ENCODE results near the gene GPR89A. TPM values are rescaled to one million over a fixed set of nuclear protein-coding genes. Genes with fewer than 3 reads are reported as not detected.
"Not testable (repeated sequence)": the region's sequence is repeated elsewhere in the genome, so short reads cannot be mapped to it uniquely, and the experiment has no call there.

Gene GPR89A
- 10 to 100 TPM in 4 of 5 donors, 1 to 10 TPM in 1; 5.8 to 60.6 (median 20.3) TPM for total RNA-seq
- 10 to 100 TPM in 1 of 3 donors, 1 to 10 TPM in 2; 7.2 to 11.9 (median 9.1) TPM for polyA plus RNA-seq
- long read RNA-seq, donor 1, partial matches to known transcripts: 0 of 2 reads
- long read RNA-seq, donor 1, other reads (novel, unspliced or antisense): 0 of 2 reads
- long read RNA-seq, donor 2, partial matches to known transcripts: 0 of 3 reads
- long read RNA-seq, donor 2, other reads (novel, unspliced or antisense): 0 of 3 reads
- long read RNA-seq, donor 3, partial matches to known transcripts: 0 of 3 reads
- long read RNA-seq, donor 3, other reads (novel, unspliced or antisense): 0 of 3 reads
- long read RNA-seq, donor 4, partial matches to known transcripts: 0 of 1 reads
- long read RNA-seq, donor 4, other reads (novel, unspliced or antisense): 0 of 1 reads
- long read RNA-seq, donor 5, partial matches to known transcripts: 0 of 2 reads
- long read RNA-seq, donor 5, other reads (novel, unspliced or antisense): 0 of 2 reads
- long read RNA-seq, donor 6: 0 reads
- long read RNA-seq, donor 7, partial matches to known transcripts: 5 of 10 reads
- long read RNA-seq, donor 7, other reads (novel, unspliced or antisense): 0 of 10 reads
- long read RNA-seq, donor 8, partial matches to known transcripts: 0 of 3 reads
- long read RNA-seq, donor 8, other reads (novel, unspliced or antisense): 0 of 3 reads
- long read RNA-seq, donor 9, transcript GPR89A-201 (14 exons, 2,120 nt): major isoform, 5 of 6 reads
- long read RNA-seq, donor 9, partial matches to known transcripts: 0 of 6 reads
- long read RNA-seq, donor 9, other reads (novel, unspliced or antisense): 0 of 6 reads
- long read RNA-seq, donor 10, partial matches to known transcripts: 0 of 2 reads
- long read RNA-seq, donor 10, other reads (novel, unspliced or antisense): 0 of 2 reads

DNA sequence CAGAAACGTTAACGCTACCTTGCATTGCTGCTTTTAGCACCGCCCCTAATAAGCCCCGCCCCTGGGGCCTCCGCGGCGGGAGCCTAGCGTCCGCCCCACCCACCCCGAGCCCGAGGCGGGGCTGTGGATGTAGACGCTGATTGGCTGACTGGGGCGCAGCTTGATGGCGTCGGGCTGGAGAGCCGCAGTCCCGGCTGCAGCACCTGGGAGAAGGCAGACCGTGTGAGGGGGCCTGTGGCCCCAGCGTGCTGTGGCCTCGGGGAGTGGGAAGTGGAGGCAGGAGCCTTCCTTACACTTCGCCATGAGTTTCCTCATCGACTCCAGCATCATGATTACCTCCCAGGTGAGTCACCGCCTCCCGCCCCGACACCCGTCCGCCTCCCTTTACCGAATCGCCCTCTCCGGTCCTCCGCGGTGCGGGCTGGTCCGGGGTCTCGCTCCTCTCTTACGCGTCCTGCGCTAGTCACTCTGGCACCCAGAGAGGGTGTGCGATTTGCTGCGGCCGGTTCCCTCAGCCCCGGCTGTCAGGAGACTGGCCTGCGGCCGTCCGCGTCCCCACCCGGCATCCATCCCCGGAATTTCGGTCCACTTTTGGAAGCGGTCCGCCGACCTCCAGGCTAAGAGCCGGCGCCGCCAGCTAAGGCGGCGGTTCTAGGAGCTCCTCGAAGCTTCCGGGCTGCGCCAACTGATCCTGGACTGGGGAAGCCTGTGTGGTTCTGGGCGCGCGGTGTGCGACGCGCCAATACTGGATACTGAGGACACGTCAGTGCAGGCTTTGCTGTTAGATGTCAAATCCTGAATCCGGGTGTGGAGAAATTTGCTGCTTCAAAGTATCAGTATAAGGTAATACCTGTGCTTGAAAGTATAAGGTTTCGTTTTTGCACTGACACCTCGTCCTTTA lies at the start of gene GPR89A:
Gene GPR89A, plus strand, starts transcription at position 156 of the 901 bp plus-strand sequence. Its CDS starts 146 bp downstream, at position 302.
- H3K4me3 ChIP-seq: peak within 1 kb of the TSS; percentile 53 to 87 (median 76)
- H3K36me3 ChIP-seq; H3K27me3 ChIP-seq; H3K9me3 ChIP-seq; intact Hi-C loops (cut with DNase I; ENCODE audit: low total_unique reads): not testable (repeated sequence)
- H3K4me1 ChIP-seq: peaks cover 0 to 16% (median 10%) of the 10 kb centered on the region in 4 donors
- peak; percentile 96 to 98 for DNase-seq
- WGBS, 5 donors: 0 to 1% (median 0%) methylated on average over 10 to 53 of the region's 71 CpGs
- H3K27ac ChIP-seq: peak within 1 kb of the TSS; percentile 88 to 96 (median 89)
- TF ChIP-seq POLR2A (IDR thresholded peaks at IDR 0.05): peak in 2 of 4 donors; percentile 41 to 57
- peak; percentile 71 to 83 (median 75) for TF ChIP-seq POLR2AphosphoS5 (IDR thresholded peaks at IDR 0.05)

DNA sequence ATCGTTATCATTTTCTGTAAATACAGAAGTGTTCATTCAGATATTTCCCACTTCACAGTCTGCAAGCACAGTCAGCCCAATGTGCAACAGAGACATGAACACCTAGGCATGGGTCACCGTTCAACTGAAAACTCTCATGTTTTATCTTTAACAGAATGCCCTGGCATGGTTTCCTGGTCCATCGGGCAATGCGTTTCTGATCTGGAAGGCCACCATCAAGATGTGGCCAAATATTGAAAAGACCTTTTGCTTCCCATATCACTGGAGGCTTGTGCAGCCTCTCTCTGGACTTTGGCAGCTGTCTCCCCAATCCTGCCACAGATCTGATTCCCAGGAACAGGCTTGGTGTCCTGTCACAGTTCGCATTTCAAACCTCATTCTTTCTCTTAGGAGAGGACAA lies 21.0 kb upstream of the GPR89A start:
- H3K4me3 ChIP-seq; DNase-seq; H3K27me3 ChIP-seq; H3K4me1 ChIP-seq; intact Hi-C loops (cut with DNase I; ENCODE audit: low total_unique reads); H3K36me3 ChIP-seq; H3K9me3 ChIP-seq; H3K27ac ChIP-seq: not testable (repeated sequence)
- 90 to 95% (median 95%) methylated on average over 5 of the region's 5 CpGs for WGBS, 5 donors

- DNase-seq: peak in 1 of 2 donors; percentile 51
- H3K36me3 ChIP-seq; H3K9me3 ChIP-seq; H3K27ac ChIP-seq; H3K27me3 ChIP-seq; H3K4me1 ChIP-seq; H3K4me3 ChIP-seq; intact Hi-C loops (cut with DNase I; ENCODE audit: low total_unique reads): not testable (repeated sequence)
- WGBS, 5 donors: 4 to 16% (median 6%) methylated on average over 5 to 6 of the region's 7 CpGs
- TF ChIP-seq CTCF (IDR thresholded peaks at IDR 0.05): peak in 1 of 7 experiments; percentile 12
Measured at GRCh38 chr1:145590806-145591205, 17.0 kb upstream of the GPR89A start.

- H3K36me3 ChIP-seq; H3K4me3 ChIP-seq; H3K27ac ChIP-seq; H3K9me3 ChIP-seq; DNase-seq; intact Hi-C loops (cut with DNase I; ENCODE audit: low total_unique reads); H3K27me3 ChIP-seq; H3K4me1 ChIP-seq: not testable (repeated sequence)
Measured at GRCh38 chr1:145592347-145592746, 15.4 kb upstream of the GPR89A start.

- intact Hi-C loops (cut with DNase I; ENCODE audit: low total_unique reads): not testable (repeated sequence)
Measured at GRCh38 chr1:145595421-145595820, 12.4 kb upstream of the GPR89A start.

GRCh38 chr1:145596236-145596635 lies 11.6 kb upstream of the GPR89A start:
- WGBS, 5 donors: 73 to 89% (median 79%) methylated on average over 6 of the region's 6 CpGs
- H3K9me3 ChIP-seq; H3K4me1 ChIP-seq; H3K27ac ChIP-seq; H3K27me3 ChIP-seq; DNase-seq; H3K4me3 ChIP-seq; H3K36me3 ChIP-seq; intact Hi-C loops (cut with DNase I; ENCODE audit: low total_unique reads): not testable (repeated sequence)

More at GRCh38 chr1:145595421-145595820, 12.4 kb upstream of the GPR89A start:
- H3K36me3 ChIP-seq, H3K9me3 ChIP-seq, H3K27me3 ChIP-seq, H3K4me3 ChIP-seq, H3K4me1 ChIP-seq, H3K27ac ChIP-seq, DNase-seq: not testable (repeated sequence)

- intact Hi-C loops (cut with DNase I; ENCODE audit: low total_unique reads); H3K36me3 ChIP-seq; H3K27ac ChIP-seq; H3K4me1 ChIP-seq; H3K9me3 ChIP-seq; H3K4me3 ChIP-seq; H3K27me3 ChIP-seq; DNase-seq: not testable (repeated sequence)
- 72 to 83% (median 79%) methylated on average over 5 of the region's 5 CpGs for WGBS, 5 donors
Measured at GRCh38 chr1:145599426-145599825, 8.4 kb upstream of the GPR89A start.

Data from stomach (tissue), 19 donors.